GM12878 (cell line): ENCODE results near the gene RAG1. TPM values are rescaled to one million over a fixed set of nuclear protein-coding genes. Genes with fewer than 3 reads are reported as not detected.

ENCODE experiments used
- ATAC-seq: fragments of 200-7000 bp; cut with Tn5 transposase; 3 replicates; pipeline ENCODE4 v1.9.1; 2020; ENCODE audit warnings: mild to moderate bottlenecking, moderate library complexity
- BruUV-seq: library from RNA; stranded (reverse); fragments of 400-500 nt; replicated peaks from 2 replicates; lab custom pipeline; 2021; lab: Mats Ljungman, UMichigan
- CTCF ChIA-PET: fragments of 300-600 bp; sonication (Branson Sonifier 250); formaldehyde crosslinking; extraction: SDS; loops from one replicate; lab custom pipeline; 2021; ENCODE audit warnings: inconsistent platforms; lab: Yijun Ruan, JAX
- POLR2A ChIA-PET: fragments of 350-600 bp; formaldehyde crosslinking; extraction: SDS; loops from one replicate; lab custom pipeline; 2021; ENCODE audit warnings: inconsistent platforms; lab: Charles Lee
- RAD21 ChIA-PET: fragments of 300-600 bp; sonication (Branson Sonifier 250); formaldehyde crosslinking; loops from one replicate; lab custom pipeline; 2023; ENCODE audit warnings: antibody characterized with exemption; ENCODE audit not compliant: unreplicated experiment; lab: Charles Lee
- SMC1A ChIA-PET: fragments of 300-600 bp; sonication (Branson Sonifier 250); formaldehyde crosslinking; loops from one replicate; lab custom pipeline; 2023; ENCODE audit not compliant: unreplicated experiment, uncharacterized antibody; lab: Charles Lee
- DNase-seq: peaks from one replicate; pipeline ENCODE4 v3.0.0-alpha.2; 2011; ENCODE audit warnings: low read depth, low spot score
- FAIRE-seq: peaks from 3 replicates; lab custom pipeline; 2011; peaks lifted over from hg19 to GRCh38; lab: Jason Lieb, UNC
- H2AFZ ChIP-seq: 2 replicates; pipeline ENCODE4 v1.6.0; 2011; ENCODE audit warnings: low read depth, low read length, control low read depth; ENCODE audit not compliant: control insufficient read depth
- H3K27ac ChIP-seq: 2 replicates; pipeline ENCODE4 v1.5.1; 2011; ENCODE audit warnings: control low read depth; ENCODE audit not compliant: control insufficient read depth, insufficient read depth
- H3K27me3 ChIP-seq, 2 experiments: replicated peaks in 1 of 2; 2 replicates each; pipeline versions ENCODE4 v1.6.0 to v1.6.1; 2011; ENCODE audit warnings: low read length in 1 of 2; ENCODE audit not compliant: control insufficient read depth in 2 of 2, insufficient read depth in 2 of 2
- H3K36me3 ChIP-seq, 2 experiments: 2 replicates each; pipeline ENCODE4 v1.5.1; 2011; ENCODE audit warnings: low read length in 1 of 2; ENCODE audit not compliant: control insufficient read depth in 2 of 2, insufficient read depth in 2 of 2
- H3K4me1 ChIP-seq: 2 replicates; pipeline ENCODE4 v1.6.1; 2011; ENCODE audit warnings: mild to moderate bottlenecking, low read length, moderate library complexity, mixed read lengths; ENCODE audit not compliant: control insufficient read depth, insufficient read depth
- H3K4me2 ChIP-seq: 2 replicates; pipeline ENCODE4 v1.6.0; 2011; ENCODE audit warnings: control low read depth; ENCODE audit not compliant: control insufficient read depth, insufficient read depth
- H3K4me3 ChIP-seq: fragments of 200-600 bp; sonication (generic); 2 replicates; pipeline ENCODE4 v1.5.1; 2016
- H3K79me2 ChIP-seq: 2 replicates; pipeline ENCODE4 v1.6.0; 2011; ENCODE audit warnings: low read length; ENCODE audit not compliant: control insufficient read depth, insufficient read depth
- H3K9ac ChIP-seq: 2 replicates; pipeline ENCODE4 v1.8.0; 2011; ENCODE audit warnings: low read length, control low read depth, mixed read lengths; ENCODE audit not compliant: control insufficient read depth, insufficient read depth
- H3K9me3 ChIP-seq: replicated peaks from 3 replicates; pipeline ENCODE4 v1.5.1; 2011; ENCODE audit warnings: mild to moderate bottlenecking, low read length; ENCODE audit not compliant: control insufficient read depth, insufficient read depth
- H4K20me1 ChIP-seq: 2 replicates; pipeline ENCODE4 v1.6.0; 2011; ENCODE audit not compliant: control insufficient read depth, insufficient read depth
- ASH2L ChIP-seq: fragments of 300-600, 200-600 bp; sonication (generic); IDR thresholded peaks from 2 replicates; pipeline ENCODE4 v1.6.1; 2017; ENCODE audit warnings: low read depth, mild to moderate bottlenecking, borderline replicate concordance
- BACH1 ChIP-seq: fragments of 450-650 bp; IDR thresholded peaks from 2 replicates; pipeline ENCODE4 v1.6.1; 2017; ENCODE audit warnings: mild to moderate bottlenecking, borderline replicate concordance
- NRF1 ChIP-seq: conservative IDR thresholded peaks from 2 replicates; pipeline ENCODE4 v1.6.1; 2011; ENCODE audit warnings: mild to moderate bottlenecking, low read depth, low read length, improper control_type of control experiment
- RAD51 ChIP-seq: fragments of 450-650 bp; IDR thresholded peaks from 2 replicates; pipeline ENCODE4 v1.6.1; 2016; ENCODE audit warnings: moderate library complexity, mild to moderate bottlenecking, inconsistent platforms
- RCOR1 ChIP-seq: conservative IDR thresholded peaks from 2 replicates; pipeline ENCODE4 v1.6.1; 2012; ENCODE audit warnings: low read depth, low read length, improper control_type of control experiment
- RUNX3 ChIP-seq: IDR thresholded peaks from 2 replicates; pipeline ENCODE4 v1.6.1; 2012; ENCODE audit warnings: low read length, inconsistent platforms
- ZNF24 ChIP-seq: fragments of 450-650 bp; IDR thresholded peaks from 2 replicates; pipeline ENCODE4 v1.6.1; 2017; ENCODE audit warnings: antibody characterized with exemption, mild to moderate bottlenecking
- in situ Hi-C: fragments of 300-500 bp; cut with MboI; formaldehyde crosslinking; loops from 9 replicates; pipeline ENCODE4 v1.14.3; 2018; ENCODE audit warnings: mixed read lengths
- intact Hi-C: fragments of 100-400 bp; cut with micrococcal nuclease; formaldehyde crosslinking; loops from one replicate; pipeline ENCODE4 v1.14.2; 2022; ENCODE audit not compliant: unreplicated experiment
- polyA plus RNA-seq, 11 experiments: library from polyadenylated mRNA; depleted of rRNA in 4 of 11; unstranded in 6 of 11; stranded (reverse) in 5 of 11; fragments of >200 nt; fragmentation: Nextera tagmentation in 4 of 11; fragmentation: Illumina TruSeq in 1 of 11; extraction: Ambion mirVana in 4 of 11; extraction: Trizol in 1 of 11; gene quantifications; 1 replicate in 1 of 11; 2 replicates in 10 of 11; pipeline versions ENCODE4 v1.2.1 to v1.2.3, GENCODE V29; 2011 to 2016; ENCODE audit warnings: inconsistent platforms in 2 of 11, missing spikeins in 2 of 11, low read depth in 1 of 11
- total RNA-seq, 4 experiments: library from RNA; depleted of rRNA in 3 of 4; stranded (reverse); fragments of >200 nt in 3 of 4; fragmentation: Illumina TruSeq in 1 of 4; extraction: Trizol in 1 of 4; gene quantifications; 2 replicates each; pipeline versions ENCODE4 v1.2.1 to v1.2.3, GENCODE V29; 2013 to 2021
- TF ChIP-seq, protein P1 (sequence below): fragments of 150-350 bp; IDR thresholded peaks from 2 replicates; pipeline ENCODE4 v1.6.1; 2016; ENCODE audit warnings: low read depth, low read length

The RAG1 gene
- total and polyA plus RNA-seq, 10 of the 15 experiments (the other 5 are each of a cell fraction or from before 2014, with no cell fraction given), result 0.01 to 0.44 (median 0.05) TPM; not detected in 3

DNA sequence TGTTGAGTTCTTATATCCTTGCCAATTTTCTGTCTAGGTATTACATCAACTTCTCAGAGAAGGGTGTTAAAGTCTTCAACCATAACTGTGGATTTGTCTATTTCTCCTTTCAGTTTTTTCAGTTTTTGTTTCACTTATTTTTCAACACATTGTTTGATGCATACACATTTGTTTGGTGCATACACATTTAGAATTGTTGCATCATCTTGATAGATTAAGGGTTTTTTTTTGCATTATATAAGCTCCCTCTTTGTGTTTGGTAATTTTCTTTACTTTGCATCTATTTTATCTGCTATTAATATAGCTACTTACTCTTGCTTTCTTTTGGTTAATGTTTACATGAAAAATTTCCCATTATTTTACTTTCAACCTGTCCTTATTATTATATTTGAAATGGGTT, 37.0 kb upstream of the RAG1 start:
- Histone ChIP-seq H3K9ac (no peak overlapping the region), H3K79me2 (no peaks in the 10 kb centered on the region), H3K27ac (no peak overlapping the region), H3K4me1 (no peaks in the 10 kb centered on the region), H3K36me3 (no peaks in the 10 kb centered on the region), H3K4me3 (no peak overlapping the region), H3K9me3 (no peaks in the 10 kb centered on the region), H3K4me2 (no peak overlapping the region), H3K27me3 (no peaks in the 10 kb centered on the region), H4K20me1 (no peaks in the 10 kb centered on the region), H2AFZ (no peak overlapping the region)
- ChIA-PET RAD21 (no interaction called here), CTCF (interaction anchor here (0.8 kb wide), 1 partner anchor 10 kb away, joined by 3 read pairs; no protein-coding TSS in a partner anchor), SMC1A (interaction anchor here (0.6 kb wide), 1 partner anchor 1212 kb away, joined by 3 read pairs; no protein-coding TSS in a partner anchor), POLR2A (no interaction called here)
- TF ChIP-seq RUNX3 (no peak), ASH2L (no peak), NRF1 (no peak), RCOR1 (no peak), ZNF24 (no peak), RAD51 (no peak), BACH1 (no peak)
- TF ChIP-seq, protein P1, sequence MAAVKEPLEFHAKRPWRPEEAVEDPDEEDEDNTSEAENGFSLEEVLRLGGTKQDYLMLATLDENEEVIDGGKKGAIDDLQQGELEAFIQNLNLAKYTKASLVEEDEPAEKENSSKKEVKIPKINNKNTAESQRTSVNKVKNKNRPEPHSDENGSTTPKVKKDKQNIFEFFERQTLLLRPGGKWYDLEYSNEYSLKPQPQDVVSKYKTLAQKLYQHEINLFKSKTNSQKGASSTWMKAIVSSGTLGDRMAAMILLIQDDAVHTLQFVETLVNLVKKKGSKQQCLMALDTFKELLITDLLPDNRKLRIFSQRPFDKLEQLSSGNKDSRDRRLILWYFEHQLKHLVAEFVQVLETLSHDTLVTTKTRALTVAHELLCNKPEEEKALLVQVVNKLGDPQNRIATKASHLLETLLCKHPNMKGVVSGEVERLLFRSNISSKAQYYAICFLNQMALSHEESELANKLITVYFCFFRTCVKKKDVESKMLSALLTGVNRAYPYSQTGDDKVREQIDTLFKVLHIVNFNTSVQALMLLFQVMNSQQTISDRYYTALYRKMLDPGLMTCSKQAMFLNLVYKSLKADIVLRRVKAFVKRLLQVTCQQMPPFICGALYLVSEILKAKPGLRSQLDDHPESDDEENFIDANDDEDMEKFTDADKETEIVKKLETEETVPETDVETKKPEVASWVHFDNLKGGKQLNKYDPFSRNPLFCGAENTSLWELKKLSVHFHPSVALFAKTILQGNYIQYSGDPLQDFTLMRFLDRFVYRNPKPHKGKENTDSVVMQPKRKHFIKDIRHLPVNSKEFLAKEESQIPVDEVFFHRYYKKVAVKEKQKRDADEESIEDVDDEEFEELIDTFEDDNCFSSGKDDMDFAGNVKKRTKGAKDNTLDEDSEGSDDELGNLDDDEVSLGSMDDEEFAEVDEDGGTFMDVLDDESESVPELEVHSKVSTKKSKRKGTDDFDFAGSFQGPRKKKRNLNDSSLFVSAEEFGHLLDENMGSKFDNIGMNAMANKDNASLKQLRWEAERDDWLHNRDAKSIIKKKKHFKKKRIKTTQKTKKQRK, result no peak
- in situ Hi-C loops, result no loop called here
- BruUV-seq, result no TSS peak
- ATAC-seq (no peak), FAIRE-seq (no peak), DNase-seq (no peak)
- intact Hi-C loops, result loop anchor here (10.0 kb wide), 1 partner anchor 56 kb away; no protein-coding TSS in a partner anchor
